IPS-18c (cell line): ENCODE measurements around the gene USP31.
"Not testable (repeated sequence)": the region's sequence is repeated elsewhere in the genome, so short reads cannot be mapped to it uniquely, and the experiment has no call there.

ENCODE experiments used
- H3K4me3 ChIP-seq: 2 replicates; pipeline ENCODE4 v1.7.0; 2013; ENCODE audit warnings: low read depth, mild to moderate bottlenecking, low read length, moderate library complexity; ENCODE audit not compliant: insufficient read depth
- H3K9me3 ChIP-seq: one replicate; pipeline ENCODE4 v1.6.1; 2013; ENCODE audit warnings: mild to moderate bottlenecking, low read length, moderate library complexity; ENCODE audit not compliant: control insufficient read depth, insufficient read depth

The USP31 gene

GRCh38 chr16:23163921-23164320, 14.7 kb upstream of the USP31 start:
- H3K9me3 ChIP-seq: no peaks in the 10 kb centered on the region

GRCh38 chr16:23160574-23160973, 11.3 kb upstream of the USP31 start:
- Histone ChIP-seq H3K9me3 (no peaks in the 10 kb centered on the region), H3K4me3 (no peak overlapping the region)

More at GRCh38 chr16:23163921-23164320, 14.7 kb upstream of the USP31 start:
- H3K4me3 ChIP-seq: no peak overlapping the region

GRCh38 chr16:23160082-23160481, 10.8 kb upstream of the USP31 start:
- no peaks in the 10 kb centered on the region for H3K9me3 ChIP-seq

GRCh38 chr16:23158114-23158513, 8.9 kb upstream of the USP31 start:
- Histone ChIP-seq H3K9me3 (no peaks in the 10 kb centered on the region), H3K4me3 (no peak overlapping the region)

More at GRCh38 chr16:23160082-23160481, 10.8 kb upstream of the USP31 start:
- H3K4me3 ChIP-seq: no peak overlapping the region

- Histone ChIP-seq H3K4me3 (no peak overlapping the region), H3K9me3 (no peaks in the 10 kb centered on the region)
Observed at GRCh38 chr16:23156946-23157460, 7.8 kb upstream of the USP31 start.

GRCh38 chr16:23156110-23156509, 6.9 kb upstream of the USP31 start:
- no peaks in the 10 kb centered on the region for H3K9me3 ChIP-seq
- no peak overlapping the region for H3K4me3 ChIP-seq

- no peak overlapping the region for H3K4me3 ChIP-seq
Observed at GRCh38 chr16:23155445-23156049, 6.3 kb upstream of the USP31 start.

GRCh38 chr16:23152386-23153178, 3.3 kb upstream of the USP31 start:
- H3K4me3 ChIP-seq: no peak overlapping the region

More at GRCh38 chr16:23155445-23156049, 6.3 kb upstream of the USP31 start:
- no peaks in the 10 kb centered on the region for H3K9me3 ChIP-seq

GRCh38 chr16:23149993-23150364, 727 bp upstream of the USP31 start:
- peak overlapping the region; percentile 55; the same call in 1 of the 2 replicates for H3K4me3 ChIP-seq
- H3K9me3 ChIP-seq: no peaks in the 10 kb centered on the region

More at GRCh38 chr16:23152386-23153178, 3.3 kb upstream of the USP31 start:
- H3K9me3 ChIP-seq: no peaks in the 10 kb centered on the region

GRCh38 chr16:23148513-23149266, 562 bp downstream of the USP31 start:
- H3K4me3 ChIP-seq: peak overlapping the region; percentile 70
- no peaks in the 10 kb centered on the region for H3K9me3 ChIP-seq

GRCh38 chr16:23148166-23148512, 1.1 kb downstream of the USP31 start:
- Histone ChIP-seq H3K4me3 (peak overlapping the region; percentile 70), H3K9me3 (no peaks in the 10 kb centered on the region)

- peak overlapping the region; percentile 70; the same call in 1 of the 2 replicates for H3K4me3 ChIP-seq
Observed at GRCh38 chr16:23147666-23148065, 1.6 kb downstream of the USP31 start.

GRCh38 chr16:23146877-23147601, 2.2 kb downstream of the USP31 start:
- no peak overlapping the region; the same call in 1 of the 2 replicates for H3K4me3 ChIP-seq
- no peaks in the 10 kb centered on the region for H3K9me3 ChIP-seq

More at GRCh38 chr16:23147666-23148065, 1.6 kb downstream of the USP31 start:
- no peaks in the 10 kb centered on the region for H3K9me3 ChIP-seq

GRCh38 chr16:23145608-23146007, 3.6 kb downstream of the USP31 start:
- no peak overlapping the region for H3K4me3 ChIP-seq
- H3K9me3 ChIP-seq: no peaks in the 10 kb centered on the region

GRCh38 chr16:23145186-23145585, 4.1 kb downstream of the USP31 start:
- Histone ChIP-seq H3K9me3 (no peaks in the 10 kb centered on the region), H3K4me3 (no peak overlapping the region)

GRCh38 chr16:23144393-23144792, 4.9 kb downstream of the USP31 start:
- not testable (repeated sequence) for H3K4me3 ChIP-seq, H3K9me3 ChIP-seq

GRCh38 chr16:23143391-23143790, 5.9 kb downstream of the USP31 start:
- no peak overlapping the region for H3K4me3 ChIP-seq
- H3K9me3 ChIP-seq: no peaks in the 10 kb centered on the region
